Stimulated activated naive CD8-positive, alpha-beta T cell treated with anti-CD3 and anti-CD28 coated beads, Interleukin-15, Interleukin-2, amounts not matched to agents 100 ng/mL and 50 ng/mL, for 24 hours (primary cell): ENCODE data around the gene PSMC5.
"Not testable (repeated sequence)": the region's sequence is repeated elsewhere in the genome, so short reads cannot be mapped to it uniquely, and the experiment has no call there.

ENCODE experiments used
- H3K27ac Mint-ChIP-seq: one replicate; pipeline ENCODE4 v1.8.0; 2021; ENCODE audit warnings: mild to moderate bottlenecking, mixed read lengths
- H3K27me3 Mint-ChIP-seq: one replicate; pipeline ENCODE4 v1.8.0; 2021; ENCODE audit warnings: mixed read lengths
- H3K36me3 Mint-ChIP-seq: one replicate; pipeline ENCODE4 v1.8.0; 2021; ENCODE audit warnings: low read depth, mixed read lengths
- H3K4me1 Mint-ChIP-seq: one replicate; pipeline ENCODE4 v1.8.0; 2021; ENCODE audit warnings: low read depth, mixed read lengths
- H3K4me3 Mint-ChIP-seq: one replicate; pipeline ENCODE4 v1.8.0; 2021; ENCODE audit warnings: mild to moderate bottlenecking, mixed read lengths
- H3K9me3 Mint-ChIP-seq: one replicate; pipeline ENCODE4 v1.8.0; 2021; ENCODE audit warnings: mixed read lengths

Gene PSMC5

DNA sequence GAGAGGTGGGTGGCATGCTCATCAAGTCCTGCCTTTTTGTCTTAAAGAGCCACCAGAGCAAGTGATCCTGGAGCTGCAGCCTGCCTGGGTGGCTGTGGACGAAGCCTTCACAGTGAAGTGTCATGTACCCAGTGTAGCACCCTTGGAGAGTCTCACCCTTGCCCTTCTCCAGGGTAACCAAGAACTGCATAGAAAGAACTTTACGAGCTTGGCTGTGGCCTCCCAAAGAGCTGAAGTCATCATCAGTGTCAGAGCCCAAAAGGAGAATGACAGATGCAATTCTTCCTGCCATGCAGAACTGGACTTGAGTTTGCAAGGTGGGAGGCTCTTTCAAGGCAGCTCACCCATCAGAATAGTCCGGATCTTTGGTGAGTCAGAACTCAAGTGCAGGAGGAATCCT lies 32.0 kb downstream of the PSMC5 start:
- H3K4me3 Mint-ChIP-seq = no peak overlapping the region
- no peak overlapping the region for H3K27ac Mint-ChIP-seq
- H3K27me3 Mint-ChIP-seq = peaks cover 3% of the 10 kb centered on the region
- no peaks in the 10 kb centered on the region for H3K9me3 Mint-ChIP-seq
- no peaks in the 10 kb centered on the region for H3K4me1 Mint-ChIP-seq
- no peaks in the 10 kb centered on the region for H3K36me3 Mint-ChIP-seq

DNA sequence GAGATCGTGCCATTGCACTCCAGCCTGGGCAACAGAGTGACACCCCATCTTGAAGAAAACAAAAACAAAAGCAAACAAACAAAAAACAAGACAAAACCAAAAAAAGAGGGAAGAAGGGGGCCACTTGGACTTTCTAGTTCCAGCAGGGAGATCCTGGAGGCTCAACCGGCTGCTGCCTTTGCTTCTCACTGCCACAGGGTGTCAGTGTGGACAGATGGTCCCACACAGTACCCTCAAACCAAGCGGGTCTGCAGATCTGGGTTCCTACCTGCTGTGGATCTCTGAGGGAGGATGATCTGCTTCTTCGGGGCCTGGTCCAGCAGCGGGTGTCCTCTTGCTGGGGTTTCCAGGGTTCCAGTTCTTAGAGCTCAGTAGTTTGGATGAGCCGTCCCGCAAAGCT lies 39.4 kb downstream of the PSMC5 start:
- not testable (repeated sequence) for H3K9me3 Mint-ChIP-seq, H3K36me3 Mint-ChIP-seq, H3K4me3 Mint-ChIP-seq, H3K4me1 Mint-ChIP-seq, H3K27me3 Mint-ChIP-seq, H3K27ac Mint-ChIP-seq

DNA sequence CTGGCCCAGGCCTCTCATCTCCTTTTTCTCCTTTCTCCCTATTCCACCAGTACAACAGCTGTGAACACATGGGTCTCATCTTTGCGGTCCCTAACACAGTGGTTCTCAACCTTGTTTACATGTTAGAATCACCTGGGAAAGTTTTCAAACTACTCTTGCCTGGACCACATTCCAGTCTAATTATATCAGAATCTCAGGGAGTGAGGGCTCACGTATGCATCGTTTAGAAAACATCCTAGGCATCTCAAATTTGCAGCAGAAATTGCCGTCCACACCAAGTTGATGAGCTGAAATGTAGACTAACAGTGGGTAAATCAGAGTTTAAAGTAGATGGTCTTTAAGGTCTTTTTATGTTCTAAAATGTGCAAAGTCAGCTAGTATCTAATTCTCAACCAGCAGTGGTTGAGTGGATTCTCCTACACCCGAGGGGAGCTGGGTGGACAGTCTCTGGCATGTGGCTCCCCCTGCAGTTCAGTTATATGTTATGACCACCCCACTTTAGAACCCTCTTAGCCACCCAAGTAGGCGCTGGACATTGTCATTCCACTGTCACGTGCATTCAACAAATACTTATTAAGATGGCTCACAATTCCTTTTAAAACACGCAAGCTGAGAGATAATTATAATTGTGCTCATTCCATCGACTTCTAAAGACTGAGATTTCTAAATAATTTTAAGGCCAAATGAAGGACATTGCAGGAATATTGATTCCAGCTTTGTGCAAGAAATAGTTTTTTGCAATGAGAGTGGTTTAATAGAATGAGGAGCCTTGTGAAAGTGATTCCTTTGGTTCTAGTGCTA lies 42.5 kb downstream of the PSMC5 start:
- H3K4me3 Mint-ChIP-seq, H3K4me1 Mint-ChIP-seq, H3K27me3 Mint-ChIP-seq, H3K9me3 Mint-ChIP-seq, H3K36me3 Mint-ChIP-seq, H3K27ac Mint-ChIP-seq: not testable (repeated sequence)

DNA sequence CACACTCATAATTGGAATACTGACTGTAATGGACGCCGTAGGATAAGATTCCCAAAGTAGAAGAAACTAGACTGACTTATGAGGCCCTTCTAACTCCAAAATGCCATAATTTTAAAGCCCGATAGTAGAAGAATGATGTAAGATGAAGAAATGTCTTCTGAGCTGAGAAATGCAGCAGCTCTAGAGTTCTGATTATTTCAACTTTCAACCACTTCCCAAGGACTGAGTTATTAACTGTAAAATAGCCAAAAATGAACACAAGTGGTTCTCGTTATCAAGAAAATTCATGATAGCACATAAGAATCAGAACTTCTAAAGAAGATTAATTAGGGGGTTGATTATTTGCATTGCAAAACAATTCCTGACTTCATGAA lies 43.0 kb downstream of the PSMC5 start:
- H3K4me1 Mint-ChIP-seq, H3K36me3 Mint-ChIP-seq, H3K27ac Mint-ChIP-seq, H3K4me3 Mint-ChIP-seq, H3K27me3 Mint-ChIP-seq, H3K9me3 Mint-ChIP-seq: not testable (repeated sequence)

DNA sequence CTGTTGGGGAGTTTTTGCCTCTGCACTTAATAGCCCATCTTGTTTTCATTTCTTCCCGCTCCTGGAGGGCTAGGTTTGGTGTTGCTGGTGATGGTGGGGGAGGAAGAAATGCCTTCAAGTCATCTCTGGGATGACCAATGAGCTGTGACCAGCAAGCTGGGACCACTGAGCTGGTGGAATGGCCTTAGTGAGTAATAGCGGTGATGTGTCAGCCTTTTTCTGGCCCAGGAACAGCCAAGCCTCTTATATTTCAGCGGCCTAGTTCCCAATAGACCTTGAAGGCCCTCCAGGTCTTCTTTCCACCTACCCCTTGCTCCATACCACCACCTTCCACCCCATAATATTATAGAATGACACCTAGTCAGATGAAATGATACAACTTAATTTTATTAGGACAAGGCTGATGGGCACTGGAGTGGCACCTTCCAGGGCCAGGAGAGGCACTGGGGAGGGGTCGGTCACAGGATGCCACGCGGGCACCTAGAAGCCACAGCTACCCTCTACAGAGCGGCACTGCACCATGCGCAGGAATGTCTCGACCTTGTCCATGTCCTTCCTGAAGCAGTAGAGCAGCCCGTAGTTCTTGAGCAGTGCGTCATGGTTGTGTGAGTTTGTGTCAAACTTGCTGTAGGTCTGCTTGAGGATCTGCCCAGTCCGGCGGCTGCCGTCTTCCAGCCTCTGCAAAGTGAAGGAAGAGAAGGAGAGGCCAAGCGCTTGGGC lies 44.6 kb downstream of the PSMC5 start:
- not testable (repeated sequence) for H3K36me3 Mint-ChIP-seq, H3K4me1 Mint-ChIP-seq, H3K27me3 Mint-ChIP-seq, H3K27ac Mint-ChIP-seq, H3K9me3 Mint-ChIP-seq, H3K4me3 Mint-ChIP-seq

DNA sequence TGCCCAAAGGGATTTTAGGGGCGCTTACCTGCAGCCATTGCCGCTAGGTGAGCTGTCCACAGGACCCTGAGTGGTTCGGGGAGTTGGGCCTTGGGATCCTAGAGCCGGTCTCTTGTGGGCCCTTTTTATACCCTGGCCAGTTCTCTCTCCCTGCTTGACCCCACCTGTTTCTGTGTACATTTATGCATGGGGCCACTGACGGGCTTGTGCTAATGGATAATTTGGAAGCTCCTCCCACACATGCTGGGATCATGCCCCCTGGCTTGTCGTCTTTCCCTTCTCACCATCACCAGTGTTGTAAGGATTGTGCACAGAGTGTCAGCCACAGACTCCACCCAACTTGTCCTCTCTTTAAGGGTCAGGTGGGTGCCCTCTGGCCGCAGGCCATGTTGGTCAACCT lies 46.3 kb downstream of the PSMC5 start, which contains the start of gene CSH2:
Gene CSH2 (minus strand): TSS at position 101 of the 400 bp plus-strand sequence. CDS start 63 bp downstream, at position 38.
- not testable (repeated sequence) for H3K9me3 Mint-ChIP-seq, H3K27ac Mint-ChIP-seq, H3K27me3 Mint-ChIP-seq, H3K4me1 Mint-ChIP-seq, H3K36me3 Mint-ChIP-seq, H3K4me3 Mint-ChIP-seq

DNA sequence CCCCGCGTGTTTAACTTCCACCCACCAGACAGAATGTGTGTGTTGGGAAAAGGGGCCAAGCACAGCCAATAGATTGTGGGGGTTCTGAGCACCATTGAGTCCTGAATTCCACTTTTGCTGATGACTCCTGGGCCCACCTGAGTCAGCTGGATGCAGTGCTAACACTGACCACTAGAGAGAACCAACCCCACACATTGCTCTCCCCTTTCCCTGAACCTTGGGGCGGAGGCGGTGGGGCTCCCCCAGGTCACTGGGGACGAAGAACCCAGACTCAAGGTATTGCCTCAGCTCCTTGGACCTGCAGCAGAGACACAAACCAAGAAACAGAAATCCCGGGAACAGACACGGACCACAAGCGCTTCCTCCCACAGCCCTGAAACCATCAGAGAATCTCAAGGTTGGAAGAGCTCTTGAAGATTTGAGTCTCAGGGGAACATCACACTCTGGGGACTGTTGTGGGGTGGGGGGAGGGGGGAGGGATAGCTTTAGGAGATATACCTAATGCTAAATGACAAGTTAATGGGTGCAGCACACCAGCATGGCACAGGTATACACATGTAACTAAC lies 46.9 kb downstream of the PSMC5 start:
- not testable (repeated sequence) for H3K27me3 Mint-ChIP-seq, H3K4me3 Mint-ChIP-seq, H3K27ac Mint-ChIP-seq, H3K4me1 Mint-ChIP-seq, H3K36me3 Mint-ChIP-seq, H3K9me3 Mint-ChIP-seq

DNA sequence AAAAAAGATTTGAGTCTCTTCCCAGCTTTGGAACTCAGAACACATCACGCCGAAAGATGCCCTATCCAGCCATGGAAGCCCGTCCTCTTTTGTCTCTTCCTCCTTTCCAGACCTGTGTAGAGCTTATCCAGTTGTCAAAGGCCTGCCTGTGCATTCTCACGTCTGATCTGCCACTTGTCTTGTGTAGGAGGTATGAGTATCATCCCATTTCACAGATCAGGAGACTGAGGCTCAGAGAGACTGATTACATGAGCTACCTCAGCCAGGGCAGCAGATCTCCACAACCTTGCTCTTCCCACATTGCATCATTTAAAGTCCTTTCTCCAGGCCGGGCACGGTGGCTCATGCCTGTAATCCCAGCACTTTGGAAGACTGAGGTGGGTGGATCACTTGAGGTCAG lies 47.5 kb downstream of the PSMC5 start:
- not testable (repeated sequence) for H3K4me1 Mint-ChIP-seq, H3K4me3 Mint-ChIP-seq, H3K27me3 Mint-ChIP-seq, H3K9me3 Mint-ChIP-seq, H3K36me3 Mint-ChIP-seq, H3K27ac Mint-ChIP-seq

DNA sequence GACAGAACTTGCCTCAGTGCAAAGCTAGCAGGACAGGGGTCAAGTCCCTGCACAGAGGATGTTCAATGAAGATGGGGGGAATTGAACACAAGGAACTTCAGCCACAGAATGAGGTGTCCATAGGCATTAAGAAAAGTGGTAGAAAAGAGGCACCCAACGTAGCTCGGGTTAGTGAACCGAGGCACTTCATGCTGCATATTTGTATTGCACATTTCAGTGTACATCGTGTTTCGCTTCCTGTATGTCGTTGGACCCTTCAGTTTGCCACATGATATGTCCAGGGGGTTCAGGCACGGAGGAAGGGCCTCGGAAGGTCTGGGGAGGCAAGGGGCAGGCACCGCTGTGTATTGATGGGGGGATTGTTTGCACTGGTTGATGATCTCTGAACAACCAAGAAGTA lies 51.2 kb downstream of the PSMC5 start:
- not testable (repeated sequence) for H3K27me3 Mint-ChIP-seq, H3K4me1 Mint-ChIP-seq, H3K9me3 Mint-ChIP-seq, H3K27ac Mint-ChIP-seq, H3K36me3 Mint-ChIP-seq, H3K4me3 Mint-ChIP-seq

DNA sequence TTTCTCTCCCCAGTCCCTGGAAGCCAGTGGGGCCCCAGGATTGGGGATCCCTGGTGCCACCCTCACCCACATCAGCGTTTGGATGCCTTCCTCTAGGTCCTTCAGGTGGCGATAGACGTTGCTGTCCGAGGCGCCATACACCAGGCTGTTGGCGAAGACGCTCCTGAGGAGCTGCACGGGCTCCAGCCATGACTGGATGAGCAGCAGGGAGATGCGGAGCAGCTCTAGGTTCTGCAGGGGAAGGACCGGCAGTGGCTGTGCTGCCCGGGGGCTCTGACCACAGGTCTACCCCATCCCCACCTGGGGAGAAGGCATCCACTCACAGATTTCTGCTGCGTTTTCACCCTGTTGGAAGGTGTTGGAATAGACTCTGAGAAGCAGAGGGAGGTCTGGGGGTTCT lies 53.5 kb downstream of the PSMC5 start:
- Mint-ChIP-seq H3K36me3 (no peaks in the 10 kb centered on the region), H3K27ac (no peak overlapping the region), H3K4me1 (no peaks in the 10 kb centered on the region), H3K4me3 (no peak overlapping the region), H3K27me3 (no peaks in the 10 kb centered on the region), H3K9me3 (no peaks in the 10 kb centered on the region)

DNA sequence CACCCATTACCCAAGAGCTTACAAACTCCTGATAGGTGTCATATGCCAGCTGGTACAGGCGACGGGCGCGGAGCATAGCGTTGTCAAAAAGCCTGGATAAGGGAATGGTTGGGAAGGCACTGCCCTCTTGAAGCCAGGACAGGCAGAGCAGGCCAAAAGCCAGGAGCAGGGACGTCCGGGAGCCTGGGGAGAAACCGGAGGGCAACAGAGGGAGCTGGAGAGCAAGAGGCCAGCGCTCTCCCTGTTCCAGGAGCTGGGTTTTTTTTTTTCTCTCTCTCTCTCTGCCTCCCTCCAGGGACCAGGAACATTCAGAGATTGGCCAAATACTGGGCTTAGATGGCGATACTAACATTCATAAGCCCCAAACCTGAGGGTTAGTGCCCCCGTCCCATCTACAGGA lies 54.1 kb downstream of the PSMC5 start:
- not testable (repeated sequence) for H3K9me3 Mint-ChIP-seq, H3K4me3 Mint-ChIP-seq, H3K27ac Mint-ChIP-seq, H3K27me3 Mint-ChIP-seq, H3K4me1 Mint-ChIP-seq, H3K36me3 Mint-ChIP-seq
